Upper lobe of left lung (tissue), 4 donors: Measurements from ENCODE around the gene CNOT9.

Source experiments
- CTCF ChIP-seq, 6 experiments: fragments of 450-650 bp in 4 of 6; fragments of 200-600 bp in 2 of 6; sonication (generic) in 2 of 6; IDR thresholded peaks; one replicate each; pipeline ENCODE4 v1.5.1; 2016 to 2019; ENCODE audit warnings: antibody characterized with exemption in 6 of 6
- POLR2A ChIP-seq, 4 donors: fragments of 450-650 bp; IDR thresholded peaks; one replicate each; pipeline ENCODE4 v1.5.1; 2016 to 2017; ENCODE audit warnings: antibody characterized with exemption in 4 of 4, mild to moderate bottlenecking in 2 of 4
- POLR2AphosphoS5 ChIP-seq, 2 donors: sonication (generic); formaldehyde crosslinking; IDR thresholded peaks; one replicate each; pipeline ENCODE4 v1.5.1; 2017; ENCODE audit warnings: antibody characterized with exemption in 2 of 2

- TF ChIP-seq POLR2AphosphoS5 (IDR thresholded peaks at IDR 0.05), result no peak
- no peak for TF ChIP-seq CTCF (IDR thresholded peaks at IDR 0.05)
- no peak for TF ChIP-seq POLR2A (IDR thresholded peaks at IDR 0.05)
These were observed 73.5 kb downstream of the CNOT9 start for GRCh38 chr2:218642121-218642656.
